Loucy (cell line): Measurements from ENCODE around the gene L2HGDH.

Experiments used
- EZH2phosphoT487 ChIP-seq: fragments of 200-600 bp; IDR thresholded peaks from 2 replicates; pipeline ENCODE4 v1.6.1; 2018; ENCODE audit warnings: antibody characterized with exemption, mild to moderate bottlenecking, moderate library complexity, borderline replicate concordance
- TF ChIP-seq, protein P1 (sequence below): fragments of 200-600 bp; sonication (generic); conservative IDR thresholded peaks from 2 replicates; pipeline ENCODE4 v1.5.1; 2014; ENCODE audit warnings: mild to moderate bottlenecking, antibody characterized with exemption, low read length

DNA sequence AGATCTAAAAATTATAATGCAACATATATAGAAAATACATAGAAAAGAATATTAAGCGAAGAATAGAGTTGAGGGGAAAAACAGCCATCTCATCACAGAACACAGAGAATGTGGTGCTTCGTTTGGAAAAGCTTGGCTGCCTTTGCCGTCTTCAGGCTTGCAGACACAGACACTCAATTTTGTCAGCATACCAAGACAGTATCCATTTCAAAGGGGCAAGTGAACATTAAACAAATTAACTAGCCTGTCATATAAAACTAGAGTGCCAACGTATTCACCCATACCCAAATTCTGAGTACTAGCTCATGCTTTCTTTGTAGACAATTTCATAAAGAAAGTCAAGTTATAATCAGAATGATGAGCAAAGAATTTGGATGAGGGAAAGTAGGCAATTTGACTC is 40.6 kb upstream of the L2HGDH start:
- TF ChIP-seq, protein P1, sequence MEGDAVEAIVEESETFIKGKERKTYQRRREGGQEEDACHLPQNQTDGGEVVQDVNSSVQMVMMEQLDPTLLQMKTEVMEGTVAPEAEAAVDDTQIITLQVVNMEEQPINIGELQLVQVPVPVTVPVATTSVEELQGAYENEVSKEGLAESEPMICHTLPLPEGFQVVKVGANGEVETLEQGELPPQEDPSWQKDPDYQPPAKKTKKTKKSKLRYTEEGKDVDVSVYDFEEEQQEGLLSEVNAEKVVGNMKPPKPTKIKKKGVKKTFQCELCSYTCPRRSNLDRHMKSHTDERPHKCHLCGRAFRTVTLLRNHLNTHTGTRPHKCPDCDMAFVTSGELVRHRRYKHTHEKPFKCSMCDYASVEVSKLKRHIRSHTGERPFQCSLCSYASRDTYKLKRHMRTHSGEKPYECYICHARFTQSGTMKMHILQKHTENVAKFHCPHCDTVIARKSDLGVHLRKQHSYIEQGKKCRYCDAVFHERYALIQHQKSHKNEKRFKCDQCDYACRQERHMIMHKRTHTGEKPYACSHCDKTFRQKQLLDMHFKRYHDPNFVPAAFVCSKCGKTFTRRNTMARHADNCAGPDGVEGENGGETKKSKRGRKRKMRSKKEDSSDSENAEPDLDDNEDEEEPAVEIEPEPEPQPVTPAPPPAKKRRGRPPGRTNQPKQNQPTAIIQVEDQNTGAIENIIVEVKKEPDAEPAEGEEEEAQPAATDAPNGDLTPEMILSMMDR: no peak
- TF ChIP-seq EZH2phosphoT487: no peak
